GM18505 (cell line): Measurements from ENCODE around the gene S100A14.
"Not testable (repeated sequence)": the region's sequence is repeated elsewhere in the genome, so short reads cannot be mapped to it uniquely, and the experiment has no call there.

ENCODE experiments used
- ATAC-seq: cut with Tn5 transposase; IDR thresholded peaks from one replicate; pipeline ENCODE4 v1.9.1; 2021; ENCODE audit not compliant: unreplicated experiment
- POLR2A ChIP-seq: IDR thresholded peaks from 4 replicates; pipeline ENCODE4 v1.6.1; 2011; ENCODE audit warnings: borderline replicate concordance; ENCODE audit not compliant: insufficient read depth, insufficient read length; ENCODE audit errors: extremely low read depth

Gene S100A14

GRCh38 chr1:153608742-153609584 is 7.2 kb downstream of the S100A14 start:
- ATAC-seq: no peak
- no peak for TF ChIP-seq POLR2A

- no peak for ATAC-seq
- no peak for TF ChIP-seq POLR2A
Measured at GRCh38 chr1:153608089-153608682, 7.9 kb downstream of the S100A14 start.

GRCh38 chr1:153607381-153607780 is 8.7 kb downstream of the S100A14 start:
- TF ChIP-seq POLR2A: no peak
- no peak for ATAC-seq

GRCh38 chr1:153606194-153606593 is 9.9 kb downstream of the S100A14 start:
- no peak for TF ChIP-seq POLR2A
- no peak for ATAC-seq

GRCh38 chr1:153602749-153603148 is 13.4 kb downstream of the S100A14 start:
- ATAC-seq: no peak
- no peak for TF ChIP-seq POLR2A

GRCh38 chr1:153599847-153600246 is 16.3 kb downstream of the S100A14 start:
- TF ChIP-seq POLR2A: no peak

GRCh38 chr1:153598309-153599172 is 17.6 kb downstream of the S100A14 start:
- peak; percentile 92 for ATAC-seq
- peak; percentile 62 for TF ChIP-seq POLR2A

More at GRCh38 chr1:153599847-153600246, 16.3 kb downstream of the S100A14 start:
- ATAC-seq: no peak

GRCh38 chr1:153597206-153597605 is 18.9 kb downstream of the S100A14 start:
- ATAC-seq: no peak
- TF ChIP-seq POLR2A: no peak

GRCh38 chr1:153592748-153593147 is 23.4 kb downstream of the S100A14 start:
- no peak for ATAC-seq
- TF ChIP-seq POLR2A: no peak

- no peak for TF ChIP-seq POLR2A
- no peak for ATAC-seq
Measured at GRCh38 chr1:153588482-153588881, 27.6 kb downstream of the S100A14 start.

GRCh38 chr1:153588033-153588432 is 28.1 kb downstream of the S100A14 start:
- ATAC-seq: not testable (repeated sequence)

- no peak for TF ChIP-seq POLR2A
- ATAC-seq: no peak
Measured at GRCh38 chr1:153587314-153587713, 28.8 kb downstream of the S100A14 start.

GRCh38 chr1:153586347-153586746 is 29.8 kb downstream of the S100A14 start:
- TF ChIP-seq POLR2A: no peak
- no peak for ATAC-seq
